Liver (tissue), 9 donors: ENCODE results near the gene ETFA. TPM values are rescaled to one million over a fixed set of nuclear protein-coding genes. Genes with fewer than 3 reads are reported as not detected.

Source experiments
- DNase-seq: peaks from one replicate; pipeline ENCODE4 v3.0.0-alpha.2; 2017; ENCODE audit warnings: low spot score
- H3K27ac ChIP-seq, 2 donors: one replicate each; pipeline ENCODE4 v1.7.0; 2013; ENCODE audit warnings: inconsistent platforms in 2 of 2, low read length in 2 of 2, control low read depth in 1 of 2, low read depth in 1 of 2, mild to moderate bottlenecking in 1 of 2
- H3K27me3 ChIP-seq, 4 donors: one replicate each; pipeline versions ENCODE4 v1.6.1 to v1.7.0; 2013; ENCODE audit warnings: low read length in 3 of 4, inconsistent platforms in 1 of 4, mild to moderate bottlenecking in 1 of 4, moderate library complexity in 1 of 4; ENCODE audit not compliant: control insufficient read depth in 4 of 4, insufficient read depth in 4 of 4
- H3K36me3 ChIP-seq, 4 donors: one replicate each; pipeline versions ENCODE4 v1.6.1 to v1.7.0; 2013; ENCODE audit warnings: low read length in 3 of 4, mild to moderate bottlenecking in 3 of 4, low read depth in 1 of 4, moderate library complexity in 1 of 4; ENCODE audit not compliant: control insufficient read depth in 4 of 4, insufficient read depth in 3 of 4
- H3K4me1 ChIP-seq, 4 donors: one replicate each; pipeline versions ENCODE4 v1.6.1 to v1.7.0; 2013; ENCODE audit warnings: low read length in 3 of 4, mild to moderate bottlenecking in 3 of 4, moderate library complexity in 1 of 4; ENCODE audit not compliant: control insufficient read depth in 4 of 4, insufficient read depth in 4 of 4
- H3K4me3 ChIP-seq, 3 donors: one replicate each; pipeline versions ENCODE4 v1.6.1 to v1.7.0; 2013; ENCODE audit warnings: low read length in 3 of 3, control low read depth in 1 of 3, low read depth in 1 of 3, mild to moderate bottlenecking in 1 of 3
- H3K9ac ChIP-seq, 2 donors: one replicate each; pipeline ENCODE4 v1.7.0; 2013; ENCODE audit warnings: low read length in 2 of 2, mild to moderate bottlenecking in 2 of 2, moderate library complexity in 2 of 2, control low read depth in 1 of 2, low read depth in 1 of 2
- H3K9me3 ChIP-seq, 4 donors: one replicate each; pipeline versions ENCODE4 v1.6.1 to v1.7.0; 2013; ENCODE audit warnings: low read length in 3 of 4; ENCODE audit not compliant: control insufficient read depth in 4 of 4
- EGR1 ChIP-seq, 2 donors: IDR thresholded peaks; 2 replicates each; pipeline ENCODE4 v1.6.1; 2016 to 2018; ENCODE audit warnings: antibody characterized with exemption in 2 of 2, low read depth in 2 of 2
- FOXA1 ChIP-seq: IDR thresholded peaks from 2 replicates; pipeline ENCODE4 v1.6.1; 2016; ENCODE audit warnings: antibody characterized with exemption
- FOXA2 ChIP-seq: IDR thresholded peaks from 2 replicates; pipeline ENCODE4 v1.6.1; 2016; ENCODE audit warnings: antibody characterized with exemption
- GABPA ChIP-seq, 2 donors: IDR thresholded peaks in 1 of 2; conservative IDR thresholded peaks in 1 of 2; 2 replicates each; pipeline ENCODE4 v1.6.1; 2016; ENCODE audit warnings: antibody characterized with exemption in 2 of 2, mild to moderate bottlenecking in 1 of 2, moderate library complexity in 1 of 2
- HNF4A ChIP-seq, 2 donors: conservative IDR thresholded peaks; 2 replicates each; pipeline ENCODE4 v1.6.1; 2016; ENCODE audit warnings: antibody characterized with exemption in 2 of 2, mild to moderate bottlenecking in 2 of 2
- HNF4G ChIP-seq: IDR thresholded peaks from 2 replicates; pipeline ENCODE4 v1.6.1; 2016; ENCODE audit warnings: antibody characterized with exemption
- JUND ChIP-seq, 2 donors: IDR thresholded peaks; 2 replicates each; pipeline ENCODE4 v1.6.1; 2016; ENCODE audit warnings: antibody characterized with exemption in 2 of 2
- NR2F2 ChIP-seq: IDR thresholded peaks from 2 replicates; pipeline ENCODE4 v1.6.1; 2016; ENCODE audit warnings: antibody characterized with exemption
- RAD21 ChIP-seq, 2 donors: IDR thresholded peaks; 2 replicates each; pipeline ENCODE4 v1.6.1; 2016; ENCODE audit warnings: antibody characterized with exemption in 2 of 2, mild to moderate bottlenecking in 2 of 2
- RXRA ChIP-seq, 2 donors: IDR thresholded peaks; 2 replicates each; pipeline ENCODE4 v1.6.1; 2017 to 2018; ENCODE audit warnings: antibody characterized with exemption in 2 of 2, mild to moderate bottlenecking in 1 of 2
- SP1 ChIP-seq: IDR thresholded peaks from 2 replicates; pipeline ENCODE4 v1.6.1; 2018; ENCODE audit warnings: antibody characterized with exemption, mild to moderate bottlenecking
- TAF1 ChIP-seq: conservative IDR thresholded peaks from 2 replicates; pipeline ENCODE4 v1.6.1; 2016; ENCODE audit warnings: antibody characterized with exemption, mild to moderate bottlenecking
- YY1 ChIP-seq: IDR thresholded peaks from 2 replicates; pipeline ENCODE4 v1.6.1; 2016; ENCODE audit warnings: antibody characterized with exemption, mild to moderate bottlenecking
- WGBS: extraction: QIAGEN DNeasy Blood & Tissue Kit; methylation state at CpG from one replicate; pipeline ENCODE4 v1.1.7; 2013; 5-methylcytosine and 5-hydroxymethylcytosine counted together
- polyA plus RNA-seq, 2 donors: library from polyadenylated mRNA; stranded (reverse) in 1 of 2; unstranded in 1 of 2; fragments of 200-250 nt in 1 of 2; fragments of >200 nt in 1 of 2; fragmentation: Nextera tagmentation in 1 of 2; extraction: Ambion mirVana in 1 of 2; gene quantifications; one replicate each; pipeline versions ENCODE4 v1.2.1 to v1.2.3, GENCODE V29; 2013 to 2015
- total RNA-seq, 2 donors: library from RNA; depleted of rRNA; stranded (reverse); fragments of >200 nt; gene quantifications; one replicate each; pipeline ENCODE4 v1.2.3, GENCODE V29; 2014
- TF ChIP-seq, protein P1 (sequence below): IDR thresholded peaks from 2 replicates; pipeline ENCODE4 v1.6.1; 2016; ENCODE audit warnings: antibody characterized with exemption
- TF ChIP-seq, protein P2 (sequence below): IDR thresholded peaks from 2 replicates; pipeline ENCODE4 v1.6.1; 2016; ENCODE audit warnings: antibody characterized with exemption
- TF ChIP-seq, protein P3 (sequence below): IDR thresholded peaks from 2 replicates; pipeline ENCODE4 v1.6.1; 2016; ENCODE audit warnings: antibody characterized with exemption
- TF ChIP-seq, protein P4 (sequence below): IDR thresholded peaks from 2 replicates; pipeline ENCODE4 v1.6.1; 2016; ENCODE audit warnings: antibody characterized with exemption, mild to moderate bottlenecking
- TF ChIP-seq, protein P5 (sequence below): fragments of 150-350 bp; IDR thresholded peaks from 2 replicates; pipeline ENCODE4 v1.5.1; 2017; ENCODE audit warnings: improper control_type of control experiment, low read depth, low read length; ENCODE audit not compliant: missing input control
- donor health status: healthy.
- donor health status: healthy.
- donor health status: healthy.
- donor health status: healthy.
- donor health status: healthy.

Gene ETFA
- total and polyA plus RNA-seq, 4 donors: 92.6 to 342 (median 289) TPM

DNA sequence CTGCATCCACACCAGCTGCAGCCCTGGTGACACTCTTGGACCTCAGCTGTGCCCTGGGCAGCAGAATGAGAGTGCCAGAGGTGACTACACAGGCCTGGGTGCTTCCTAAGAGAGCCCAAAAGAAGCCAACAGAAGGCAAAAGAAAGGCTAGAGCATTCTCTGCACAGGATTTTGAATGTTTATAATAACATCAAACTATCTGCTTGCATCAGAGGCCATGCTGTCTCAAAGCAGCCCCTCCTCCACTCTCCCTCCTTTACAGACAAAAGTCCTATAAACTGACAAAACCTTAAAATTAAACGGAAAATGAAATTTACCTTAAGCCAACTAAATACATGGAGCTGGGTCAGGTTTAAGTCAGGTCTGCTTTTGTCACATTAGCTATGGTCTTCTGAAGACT, 95.6 kb downstream of the ETFA start:
- no peak for TF ChIP-seq RAD21 (IDR thresholded peaks at IDR 0.05)
- TF ChIP-seq NR2F2: no peak
- TF ChIP-seq, protein P1, sequence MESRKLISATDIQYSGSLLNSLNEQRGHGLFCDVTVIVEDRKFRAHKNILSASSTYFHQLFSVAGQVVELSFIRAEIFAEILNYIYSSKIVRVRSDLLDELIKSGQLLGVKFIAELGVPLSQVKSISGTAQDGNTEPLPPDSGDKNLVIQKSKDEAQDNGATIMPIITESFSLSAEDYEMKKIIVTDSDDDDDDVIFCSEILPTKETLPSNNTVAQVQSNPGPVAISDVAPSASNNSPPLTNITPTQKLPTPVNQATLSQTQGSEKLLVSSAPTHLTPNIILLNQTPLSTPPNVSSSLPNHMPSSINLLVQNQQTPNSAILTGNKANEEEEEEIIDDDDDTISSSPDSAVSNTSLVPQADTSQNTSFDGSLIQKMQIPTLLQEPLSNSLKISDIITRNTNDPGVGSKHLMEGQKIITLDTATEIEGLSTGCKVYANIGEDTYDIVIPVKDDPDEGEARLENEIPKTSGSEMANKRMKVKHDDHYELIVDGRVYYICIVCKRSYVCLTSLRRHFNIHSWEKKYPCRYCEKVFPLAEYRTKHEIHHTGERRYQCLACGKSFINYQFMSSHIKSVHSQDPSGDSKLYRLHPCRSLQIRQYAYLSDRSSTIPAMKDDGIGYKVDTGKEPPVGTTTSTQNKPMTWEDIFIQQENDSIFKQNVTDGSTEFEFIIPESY: no peak
- no peak for TF ChIP-seq FOXA1
- TF ChIP-seq HNF4G: no peak
- TF ChIP-seq, protein P2, sequence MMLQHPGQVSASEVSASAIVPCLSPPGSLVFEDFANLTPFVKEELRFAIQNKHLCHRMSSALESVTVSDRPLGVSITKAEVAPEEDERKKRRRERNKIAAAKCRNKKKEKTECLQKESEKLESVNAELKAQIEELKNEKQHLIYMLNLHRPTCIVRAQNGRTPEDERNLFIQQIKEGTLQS: no peak
- TF ChIP-seq, protein P3, sequence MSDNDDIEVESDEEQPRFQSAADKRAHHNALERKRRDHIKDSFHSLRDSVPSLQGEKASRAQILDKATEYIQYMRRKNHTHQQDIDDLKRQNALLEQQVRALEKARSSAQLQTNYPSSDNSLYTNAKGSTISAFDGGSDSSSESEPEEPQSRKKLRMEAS: no peak
- no peak for TF ChIP-seq HNF4A (conservative IDR thresholded peaks at IDR 0.05)
- TF ChIP-seq JUND (IDR thresholded peaks at IDR 0.05): no peak
- TF ChIP-seq SP1: no peak
- no peak for TF ChIP-seq RXRA (IDR thresholded peaks at IDR 0.05)
- peaks cover 2 to 53% (median 41%) of the 10 kb centered on the region in 4 donors for H3K36me3 ChIP-seq
- H3K9me3 ChIP-seq: no peaks in the 10 kb centered on the region
- WGBS: 95% methylated on average over 1 of the region's 1 CpG
- no peak overlapping the region for H3K4me3 ChIP-seq
- no peaks in the 10 kb centered on the region for H3K27me3 ChIP-seq
- no peak for DNase-seq
- no peak overlapping the region for H3K9ac ChIP-seq
- no peaks in the 10 kb centered on the region for H3K4me1 ChIP-seq
- H3K27ac ChIP-seq: no peak overlapping the region

DNA sequence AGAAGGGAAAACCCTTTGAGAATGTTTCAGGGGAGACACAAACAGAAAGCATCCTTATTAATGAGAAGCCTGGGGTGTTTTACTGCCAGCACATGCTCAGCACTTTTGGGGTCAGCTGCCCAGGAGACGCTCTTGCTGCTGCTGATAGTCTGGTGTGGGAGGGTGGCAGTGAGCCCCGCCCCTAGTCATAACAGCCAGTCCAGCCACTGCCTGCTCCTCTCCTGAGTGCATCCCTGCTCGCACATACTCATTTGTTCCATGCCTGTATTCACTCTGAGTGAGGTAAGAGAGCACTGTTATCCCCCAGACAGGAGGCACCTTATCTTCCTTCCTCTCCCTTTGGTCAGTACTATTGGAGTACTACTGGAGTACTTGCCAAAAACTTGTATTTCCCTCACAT, 101.3 kb downstream of the ETFA start:
- Histone ChIP-seq H3K9me3 (no peaks in the 10 kb centered on the region), H3K9ac (no peak overlapping the region), H3K27ac (no peak overlapping the region), H3K36me3 (peaks cover 2 to 64% (median 32%) of the 10 kb centered on the region in 4 donors), H3K4me3 (no peak overlapping the region), H3K27me3 (no peaks in the 10 kb centered on the region), H3K4me1 (no peaks in the 10 kb centered on the region)
- no peak for DNase-seq
- WGBS: 95% methylated on average over 3 of the region's 3 CpGs
- TF ChIP-seq RAD21 (IDR thresholded peaks at IDR 0.05) (no peak), NR2F2 (no peak), YY1 (no peak), JUND (IDR thresholded peaks at IDR 0.05) (no peak), SP1 (no peak), HNF4G (no peak), FOXA1 (no peak), GABPA (IDR thresholded peaks at IDR 0.05 in 1 of 2, conservative IDR thresholded peaks at IDR 0.05 in 1 of 2) (no peak), HNF4A (conservative IDR thresholded peaks at IDR 0.05) (no peak), EGR1 (IDR thresholded peaks at IDR 0.05; ENCODE audit: low read depth in 2 of 2) (no peak), RXRA (IDR thresholded peaks at IDR 0.05) (no peak), FOXA2 (no peak), TAF1 (no peak)
- TF ChIP-seq, protein P2: no peak
- TF ChIP-seq, protein P4, sequence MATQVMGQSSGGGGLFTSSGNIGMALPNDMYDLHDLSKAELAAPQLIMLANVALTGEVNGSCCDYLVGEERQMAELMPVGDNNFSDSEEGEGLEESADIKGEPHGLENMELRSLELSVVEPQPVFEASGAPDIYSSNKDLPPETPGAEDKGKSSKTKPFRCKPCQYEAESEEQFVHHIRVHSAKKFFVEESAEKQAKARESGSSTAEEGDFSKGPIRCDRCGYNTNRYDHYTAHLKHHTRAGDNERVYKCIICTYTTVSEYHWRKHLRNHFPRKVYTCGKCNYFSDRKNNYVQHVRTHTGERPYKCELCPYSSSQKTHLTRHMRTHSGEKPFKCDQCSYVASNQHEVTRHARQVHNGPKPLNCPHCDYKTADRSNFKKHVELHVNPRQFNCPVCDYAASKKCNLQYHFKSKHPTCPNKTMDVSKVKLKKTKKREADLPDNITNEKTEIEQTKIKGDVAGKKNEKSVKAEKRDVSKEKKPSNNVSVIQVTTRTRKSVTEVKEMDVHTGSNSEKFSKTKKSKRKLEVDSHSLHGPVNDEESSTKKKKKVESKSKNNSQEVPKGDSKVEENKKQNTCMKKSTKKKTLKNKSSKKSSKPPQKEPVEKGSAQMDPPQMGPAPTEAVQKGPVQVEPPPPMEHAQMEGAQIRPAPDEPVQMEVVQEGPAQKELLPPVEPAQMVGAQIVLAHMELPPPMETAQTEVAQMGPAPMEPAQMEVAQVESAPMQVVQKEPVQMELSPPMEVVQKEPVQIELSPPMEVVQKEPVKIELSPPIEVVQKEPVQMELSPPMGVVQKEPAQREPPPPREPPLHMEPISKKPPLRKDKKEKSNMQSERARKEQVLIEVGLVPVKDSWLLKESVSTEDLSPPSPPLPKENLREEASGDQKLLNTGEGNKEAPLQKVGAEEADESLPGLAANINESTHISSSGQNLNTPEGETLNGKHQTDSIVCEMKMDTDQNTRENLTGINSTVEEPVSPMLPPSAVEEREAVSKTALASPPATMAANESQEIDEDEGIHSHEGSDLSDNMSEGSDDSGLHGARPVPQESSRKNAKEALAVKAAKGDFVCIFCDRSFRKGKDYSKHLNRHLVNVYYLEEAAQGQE: no peak
- TF ChIP-seq, protein P5, sequence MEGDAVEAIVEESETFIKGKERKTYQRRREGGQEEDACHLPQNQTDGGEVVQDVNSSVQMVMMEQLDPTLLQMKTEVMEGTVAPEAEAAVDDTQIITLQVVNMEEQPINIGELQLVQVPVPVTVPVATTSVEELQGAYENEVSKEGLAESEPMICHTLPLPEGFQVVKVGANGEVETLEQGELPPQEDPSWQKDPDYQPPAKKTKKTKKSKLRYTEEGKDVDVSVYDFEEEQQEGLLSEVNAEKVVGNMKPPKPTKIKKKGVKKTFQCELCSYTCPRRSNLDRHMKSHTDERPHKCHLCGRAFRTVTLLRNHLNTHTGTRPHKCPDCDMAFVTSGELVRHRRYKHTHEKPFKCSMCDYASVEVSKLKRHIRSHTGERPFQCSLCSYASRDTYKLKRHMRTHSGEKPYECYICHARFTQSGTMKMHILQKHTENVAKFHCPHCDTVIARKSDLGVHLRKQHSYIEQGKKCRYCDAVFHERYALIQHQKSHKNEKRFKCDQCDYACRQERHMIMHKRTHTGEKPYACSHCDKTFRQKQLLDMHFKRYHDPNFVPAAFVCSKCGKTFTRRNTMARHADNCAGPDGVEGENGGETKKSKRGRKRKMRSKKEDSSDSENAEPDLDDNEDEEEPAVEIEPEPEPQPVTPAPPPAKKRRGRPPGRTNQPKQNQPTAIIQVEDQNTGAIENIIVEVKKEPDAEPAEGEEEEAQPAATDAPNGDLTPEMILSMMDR: no peak
- TF ChIP-seq, protein P1: no peak
- TF ChIP-seq, protein P3: no peak
